Neutrophil (primary cell): Measurements from ENCODE around the gene ESPNL.

Experiments
- H3K27ac ChIP-seq: fragments of 200-600 bp; sonication (generic); 2 replicates; pipeline ENCODE4 v1.5.1; 2016; ENCODE audit warnings: mild to moderate bottlenecking, moderate library complexity
- H3K27me3 ChIP-seq: fragments of 200-600 bp; sonication (generic); 2 replicates; pipeline ENCODE4 v1.6.0; 2016; ENCODE audit warnings: mild to moderate bottlenecking
- H3K36me3 ChIP-seq: fragments of 200-600 bp; sonication (generic); 2 replicates; pipeline ENCODE4 v1.5.1; 2017
- H3K4me1 ChIP-seq, 2 experiments: fragments of 200-600 bp in 1 of 2; sonication (generic) in 1 of 2; 1 replicate in 1 of 2; 2 replicates in 1 of 2; pipeline versions ENCODE4 v1.5.1 to v1.6.1; 2013 to 2016; ENCODE audit warnings: low read depth in 1 of 2, low read length in 1 of 2, mild to moderate bottlenecking in 1 of 2, moderate library complexity in 1 of 2; ENCODE audit not compliant: control insufficient read depth in 1 of 2, insufficient read depth in 1 of 2
- H3K4me3 ChIP-seq, 2 experiments: fragments of 200-600 bp in 1 of 2; sonication (generic) in 1 of 2; 1 replicate in 1 of 2; 2 replicates in 1 of 2; pipeline ENCODE4 v1.5.1; 2013 to 2016; ENCODE audit warnings: low read depth in 1 of 2, low read length in 1 of 2, mild to moderate bottlenecking in 1 of 2, moderate library complexity in 1 of 2
- H3K9me3 ChIP-seq: fragments of 200-600 bp; sonication (generic); 2 replicates; pipeline ENCODE4 v1.5.1; 2016
- CTCF ChIP-seq: fragments of 200-600 bp; sonication (generic); IDR thresholded peaks from 2 replicates; pipeline ENCODE4 v1.5.1; 2016; ENCODE audit warnings: antibody characterized with exemption

Gene ESPNL

GRCh38 chr2:238167344-238167715 lies 67.2 kb downstream of the ESPNL start:
- no peak overlapping the region for H3K4me3 ChIP-seq
- H3K27me3 ChIP-seq: peaks cover 35% of the 10 kb centered on the region
- H3K36me3 ChIP-seq: peaks cover 57% of the 10 kb centered on the region
- H3K9me3 ChIP-seq: no peaks in the 10 kb centered on the region
- no peak overlapping the region for H3K27ac ChIP-seq
- H3K4me1 ChIP-seq: peaks cover 10 to 12% of the 10 kb centered on the region in 2 experiments
- no peak for TF ChIP-seq CTCF

GRCh38 chr2:238167761-238168160 lies 67.6 kb downstream of the ESPNL start:
- no peaks in the 10 kb centered on the region for H3K9me3 ChIP-seq
- H3K4me3 ChIP-seq: no peak overlapping the region
- peaks cover 31% of the 10 kb centered on the region for H3K27me3 ChIP-seq
- no peak overlapping the region for H3K27ac ChIP-seq
- H3K36me3 ChIP-seq: peaks cover 62% of the 10 kb centered on the region
- peaks cover 10 to 12% of the 10 kb centered on the region in 2 experiments for H3K4me1 ChIP-seq
- no peak for TF ChIP-seq CTCF

- no peak for TF ChIP-seq CTCF
- H3K9me3 ChIP-seq: no peaks in the 10 kb centered on the region
- H3K36me3 ChIP-seq: peaks cover 68% of the 10 kb centered on the region
- H3K4me1 ChIP-seq: peaks cover 10 to 12% of the 10 kb centered on the region in 2 experiments
- no peak overlapping the region for H3K4me3 ChIP-seq
- peaks cover 24% of the 10 kb centered on the region for H3K27me3 ChIP-seq
- no peak overlapping the region for H3K27ac ChIP-seq
Measured at GRCh38 chr2:238168196-238169047, 68.3 kb downstream of the ESPNL start.

- Histone ChIP-seq H3K27ac (no peak overlapping the region), H3K36me3 (peaks cover 76% of the 10 kb centered on the region), H3K27me3 (peaks cover 17% of the 10 kb centered on the region), H3K4me3 (no peak overlapping the region), H3K9me3 (no peaks in the 10 kb centered on the region), H3K4me1 (peaks cover 10 to 12% of the 10 kb centered on the region in 2 experiments)
- TF ChIP-seq CTCF: no peak
Measured at GRCh38 chr2:238169048-238169707, 69.0 kb downstream of the ESPNL start.

- no peak overlapping the region for H3K4me3 ChIP-seq
- TF ChIP-seq CTCF: no peak
- H3K36me3 ChIP-seq: peaks cover 82% of the 10 kb centered on the region
- no peaks in the 10 kb centered on the region for H3K9me3 ChIP-seq
- H3K4me1 ChIP-seq: peaks cover 10 to 12% of the 10 kb centered on the region in 2 experiments
- no peak overlapping the region for H3K27ac ChIP-seq
- peaks cover 11% of the 10 kb centered on the region for H3K27me3 ChIP-seq
Measured at GRCh38 chr2:238169708-238170251, 69.6 kb downstream of the ESPNL start.
